ENCODE data around the gene ACACA.

GRCh38 chr17:37054894-37055293 is 351.7 kb downstream of the ACACA start:
- no peak for TF ChIP-seq CTCF (IDR thresholded peaks at IDR 0.05; ENCODE audit: extremely low read depth in 1 of 2, insufficient read depth in 1 of 2, low read depth in 1 of 2, low read length in 2 of 2)
- TF ChIP-seq POLR2A (IDR thresholded peaks at IDR 0.05; ENCODE audit: low read depth, low read length) = no peak
- TF ChIP-seq JUN (IDR thresholded peaks at IDR 0.05; ENCODE audit: borderline replicate concordance, insufficient read depth, insufficient read length, low read depth) = no peak
- TF ChIP-seq EZH2 (IDR thresholded peaks at IDR 0.05; ENCODE audit: borderline replicate concordance, low read depth, low read length, severe bottlenecking) = no peak
- TF ChIP-seq POLR2AphosphoS5 (IDR thresholded peaks at IDR 0.05; ENCODE audit: insufficient read depth, low read depth, low read length) = no peak

All from endothelial cell of umbilical vein (primary cell).